ENCODE measurements around the gene NOTO.
A peak's percentile ranks its signal among the peaks of the same experiment; 100 is the strongest.

The NOTO gene

DNA sequence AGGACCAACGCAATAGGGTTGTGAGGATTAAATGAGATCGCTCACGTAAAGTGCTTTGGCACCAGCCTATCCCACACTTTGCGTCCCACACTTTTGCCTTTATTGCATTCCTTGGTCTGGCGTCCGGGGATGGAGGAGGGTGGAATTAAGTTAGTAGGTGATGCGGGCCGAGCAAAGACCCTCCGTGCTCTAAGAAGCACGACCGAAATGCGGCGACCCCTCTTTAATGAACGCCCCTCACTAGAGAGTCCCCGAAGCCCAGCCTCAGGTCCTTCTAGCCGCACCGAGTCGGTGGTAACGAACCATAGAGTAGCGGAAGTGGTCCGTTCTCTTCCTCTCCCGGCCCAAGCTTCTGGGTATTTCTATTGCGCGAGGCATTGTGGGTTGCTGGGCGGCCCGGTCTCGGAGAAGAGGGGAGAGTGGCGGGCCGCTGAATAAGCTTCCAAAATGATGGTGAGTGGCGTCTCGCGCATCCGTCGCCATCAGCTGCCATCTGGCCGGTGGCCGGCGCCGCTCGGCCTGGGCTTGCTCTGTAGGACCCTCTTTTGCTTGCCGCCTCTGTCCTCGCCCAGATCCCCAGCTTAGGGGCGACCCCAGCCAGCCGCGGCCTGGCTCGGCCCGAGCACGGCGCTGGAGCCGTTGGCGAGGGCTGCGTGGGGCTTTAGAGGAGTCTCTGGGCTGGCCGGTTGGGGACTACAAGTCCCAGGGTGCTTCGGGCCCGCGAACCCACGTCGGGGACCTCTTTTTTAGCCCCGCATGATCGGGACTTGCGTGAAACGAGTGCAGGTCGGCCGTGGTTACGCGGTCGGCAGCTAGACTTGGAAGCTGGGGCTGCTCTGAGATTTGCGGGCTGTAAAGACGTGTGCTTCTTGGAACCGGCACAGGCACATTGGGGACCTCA, 31.8 kb downstream of the NOTO start, which contains the start of gene CCT7:
TSS of gene CCT7 (plus strand) at position 377 of the 901 bp plus-strand sequence. CDS start at position 448, 71 bp downstream.
- peak; percentile 80 to 82 for DNase-seq (ENCODE audit: low read depth in 2 of 2)

GRCh38 chr2:73235315-73236028, 33.1 kb downstream of the NOTO start:
- no peak for DNase-seq (ENCODE audit: low read depth in 2 of 2)

DNA sequence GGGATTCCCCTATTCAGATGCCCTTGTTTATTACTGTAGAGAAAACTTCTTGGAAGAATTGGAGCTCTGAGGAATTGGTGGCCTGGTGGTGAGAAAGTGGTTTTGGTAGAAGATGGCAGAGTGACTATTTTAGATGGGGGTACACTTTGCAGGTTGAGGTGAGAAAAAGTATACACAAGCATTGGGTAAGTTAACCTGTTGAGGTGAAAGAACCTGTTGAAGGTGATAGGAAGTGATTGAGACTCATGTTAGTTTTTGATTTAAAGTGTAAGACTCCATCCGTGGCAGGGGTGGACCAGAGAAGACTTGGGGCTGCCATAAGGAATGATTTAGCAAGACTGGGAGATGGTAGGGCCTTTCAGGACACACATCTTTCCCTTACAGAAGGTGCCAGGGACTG, 34.8 kb downstream of the NOTO start:
- no peak for DNase-seq (ENCODE audit: low read depth in 2 of 2)

DNA sequence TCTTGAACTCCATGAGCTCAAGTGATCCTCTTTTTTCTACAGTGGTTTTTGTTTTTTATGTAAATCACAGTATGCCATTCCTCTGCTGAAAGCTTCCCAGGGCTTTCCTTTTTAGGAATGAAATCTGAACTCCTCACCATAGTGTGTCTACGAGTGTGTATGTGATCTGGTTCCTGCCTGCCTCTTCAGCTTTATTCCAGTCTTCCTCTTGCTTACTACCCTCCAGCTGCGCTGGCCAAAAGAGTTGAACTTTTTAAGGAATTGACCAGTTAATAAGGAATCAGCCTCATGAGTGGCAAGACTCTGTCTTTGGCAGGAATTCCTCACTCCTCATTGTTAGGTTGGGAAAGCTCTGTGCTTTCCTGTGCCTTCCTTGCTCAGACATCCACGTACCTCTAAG, 35.8 kb downstream of the NOTO start:
- DNase-seq (ENCODE audit: low read depth in 2 of 2): no peak

DNA sequence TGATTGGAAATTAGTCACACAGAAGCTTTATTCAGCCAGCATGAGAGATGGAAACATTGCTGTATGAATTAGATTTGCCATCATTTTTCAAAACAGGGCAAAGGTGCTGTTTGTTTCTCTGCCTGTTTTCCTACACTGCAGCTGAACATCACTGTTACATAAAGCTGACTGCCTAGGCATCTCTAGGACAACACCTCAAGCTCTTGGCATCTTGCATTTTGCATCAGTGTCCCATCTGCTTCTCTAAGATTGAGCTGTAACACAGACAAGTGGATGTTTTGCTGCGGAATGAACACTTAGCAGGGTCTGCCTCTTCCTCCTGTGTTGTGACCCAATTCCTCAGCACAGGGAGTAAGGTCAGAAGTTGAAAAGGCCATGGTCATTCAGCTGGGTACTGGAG, 36.6 kb downstream of the NOTO start:
- no peak for DNase-seq (ENCODE audit: low read depth in 2 of 2)

- peak in 1 of 2 experiments; percentile 14 for DNase-seq (ENCODE audit: low read depth in 2 of 2)
Observed at GRCh38 chr2:73239776-73240175, 37.4 kb downstream of the NOTO start.

DNA sequence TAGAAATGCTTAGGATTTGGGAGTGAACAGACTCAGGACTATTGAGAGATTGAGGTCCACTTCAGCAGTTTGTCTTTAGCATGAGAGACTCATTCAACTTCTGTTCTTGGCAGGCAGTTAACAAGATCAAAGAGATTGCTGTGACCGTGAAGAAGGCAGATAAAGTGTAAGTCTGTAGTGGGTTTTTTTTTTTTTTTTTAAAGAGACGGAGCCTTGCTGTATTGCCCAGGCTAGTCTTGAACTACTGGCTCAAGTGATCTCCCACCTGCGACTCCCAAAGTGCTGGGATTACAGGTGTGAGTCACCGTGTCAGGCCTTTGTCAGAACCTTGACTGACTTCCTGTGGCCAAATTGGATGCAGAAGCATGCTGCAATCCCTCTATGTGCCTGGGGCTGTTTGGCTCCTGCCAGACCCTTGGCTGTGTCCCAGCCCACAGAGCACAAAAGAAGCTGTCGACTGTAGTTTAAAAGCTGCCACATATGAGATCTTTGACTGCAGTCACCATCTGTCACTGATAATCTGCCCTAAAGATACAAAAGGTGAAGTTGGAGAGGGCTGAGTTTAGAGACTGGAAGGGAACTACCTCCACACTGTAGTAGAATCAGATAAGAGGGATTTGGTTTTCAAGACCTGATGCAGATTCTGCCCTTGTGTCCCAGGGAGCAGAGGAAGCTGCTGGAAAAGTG, 41.7 kb downstream of the NOTO start:
- no peak for DNase-seq (ENCODE audit: low read depth in 2 of 2)

DNA sequence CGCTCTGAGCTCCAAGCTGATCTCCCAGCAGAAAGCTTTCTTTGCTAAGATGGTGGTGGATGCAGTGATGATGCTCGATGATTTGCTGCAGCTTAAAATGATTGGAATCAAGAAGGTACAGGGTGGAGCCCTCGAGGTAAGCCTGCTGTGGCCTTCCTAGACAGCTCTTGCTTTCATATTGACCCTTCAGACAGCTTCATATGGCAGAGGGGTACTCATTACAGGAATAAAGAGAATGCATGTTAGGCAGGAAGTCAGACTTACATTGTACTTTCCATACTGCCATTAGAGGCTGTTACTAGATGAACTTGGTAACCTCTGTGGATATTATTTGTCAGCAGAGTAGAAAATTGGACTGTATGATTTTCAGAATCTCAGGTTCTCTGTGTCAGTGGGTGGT, 42.2 kb downstream of the NOTO start:
- DNase-seq (ENCODE audit: low read depth in 2 of 2): no peak

GRCh38 chr2:73246850-73247249, 44.5 kb downstream of the NOTO start:
- DNase-seq (ENCODE audit: low read depth in 2 of 2): no peak

DNA sequence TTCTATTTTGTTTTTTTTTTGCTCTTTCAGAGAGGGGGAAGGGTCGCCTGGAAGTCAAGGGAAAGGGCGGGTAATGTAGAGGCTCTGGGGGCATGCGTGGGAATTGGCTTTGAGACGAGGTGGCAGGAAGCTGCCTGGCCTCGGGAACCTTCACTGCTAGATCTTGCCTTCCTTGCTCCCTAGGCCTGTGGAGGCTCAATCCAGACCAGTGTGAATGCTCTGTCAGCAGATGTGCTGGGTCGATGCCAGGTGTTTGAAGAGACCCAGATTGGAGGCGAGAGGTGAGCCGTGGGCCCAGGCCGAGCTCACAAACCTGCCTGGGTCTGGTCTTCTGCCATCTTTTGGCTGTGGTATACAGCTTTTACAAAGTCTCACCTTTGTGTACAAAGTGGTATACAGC, 47.3 kb downstream of the NOTO start:
- no peak for DNase-seq (ENCODE audit: low read depth in 2 of 2)

- DNase-seq (ENCODE audit: low read depth in 2 of 2): no peak
Observed at GRCh38 chr2:73250872-73251846, 48.8 kb downstream of the NOTO start.

GRCh38 chr2:73252238-73253027, 50.1 kb downstream of the NOTO start:
- no peak for DNase-seq (ENCODE audit: low read depth in 2 of 2)

GRCh38 chr2:73253400-73253799, 51.0 kb downstream of the NOTO start:
- DNase-seq (ENCODE audit: low read depth in 2 of 2): no peak

DNA sequence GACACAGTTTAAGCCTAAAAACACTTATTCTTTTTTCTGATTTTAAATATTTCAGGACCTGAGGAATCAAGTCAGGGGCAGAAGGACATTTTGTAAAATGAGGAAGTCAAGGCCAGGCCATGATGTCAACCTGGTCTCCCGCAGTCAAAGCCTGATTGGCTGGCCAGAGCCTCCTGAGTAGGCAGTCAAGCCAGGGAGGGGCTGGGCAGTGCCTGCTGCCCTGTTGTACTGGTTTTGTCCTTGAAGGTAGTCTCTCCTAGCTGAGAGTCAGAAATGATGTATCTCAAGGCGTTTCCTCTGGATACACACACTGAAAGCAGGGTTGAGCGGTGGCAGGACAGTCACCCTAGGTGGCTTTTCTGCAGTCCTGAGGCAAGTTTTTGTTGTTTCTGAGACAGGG, 51.5 kb downstream of the NOTO start:
- no peak for DNase-seq (ENCODE audit: low read depth in 2 of 2)

DNA sequence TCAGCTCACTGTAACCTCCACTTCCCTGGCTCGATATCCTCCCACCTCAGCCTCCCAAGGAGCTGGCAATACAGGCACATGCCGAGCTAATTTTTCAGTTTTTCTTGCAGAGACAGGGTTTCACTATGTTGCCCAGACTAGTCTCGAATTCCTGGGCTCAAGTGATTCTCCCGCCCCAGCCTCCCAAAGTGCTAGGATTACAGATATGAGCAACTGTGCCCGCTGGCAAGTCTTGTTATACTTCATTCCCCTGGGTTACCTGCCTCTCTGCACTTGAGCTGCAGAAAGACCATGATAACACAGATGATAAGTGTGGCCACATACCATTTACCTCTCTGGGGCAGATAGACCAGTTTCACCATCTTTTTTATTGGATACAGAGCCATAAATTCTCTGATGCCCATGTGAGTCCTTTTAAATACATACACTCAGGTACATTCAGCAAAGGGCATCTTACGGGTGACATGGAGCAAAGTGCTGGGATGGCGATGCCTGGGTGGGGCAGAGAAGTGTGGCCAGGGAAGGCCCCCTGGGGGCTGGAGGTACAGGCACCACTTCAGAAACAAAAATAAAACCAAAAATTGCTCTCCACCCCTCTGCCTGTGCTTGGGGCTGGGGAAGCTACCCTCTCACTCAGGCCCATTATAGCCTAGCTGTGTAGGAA, 52.1 kb downstream of the NOTO start:
- DNase-seq (ENCODE audit: low read depth in 2 of 2): no peak

DNA sequence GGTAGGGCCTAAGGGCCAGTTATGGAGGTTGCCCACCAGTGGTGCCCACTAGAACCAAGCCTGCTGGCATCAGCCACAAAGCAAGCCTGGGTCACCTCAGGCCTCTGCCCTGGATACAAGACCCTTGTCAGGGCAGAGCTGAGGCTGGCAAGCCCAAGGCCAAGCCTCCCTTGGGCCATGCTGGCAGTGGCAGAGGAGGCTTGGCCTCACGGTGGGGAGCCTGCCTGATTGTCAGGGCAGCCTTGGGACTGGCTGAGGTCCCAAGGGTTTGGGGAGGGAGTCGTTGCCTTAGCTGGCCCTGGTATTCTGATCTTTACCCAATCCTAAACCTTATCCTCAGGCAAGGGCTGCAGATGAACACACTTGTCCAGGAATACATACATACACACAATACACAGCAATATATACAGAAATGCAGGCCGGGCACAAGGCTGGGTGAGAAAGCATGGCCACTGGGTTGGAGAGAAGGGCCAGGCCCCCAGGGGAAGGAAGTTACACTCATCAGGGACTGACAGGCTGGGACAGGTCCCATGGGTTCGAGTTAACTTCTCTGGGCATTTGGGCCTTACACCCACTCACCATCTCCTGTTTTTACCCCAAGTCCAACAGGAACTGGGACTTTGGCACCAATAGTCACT, 52.8 kb downstream of the NOTO start:
- DNase-seq (ENCODE audit: low read depth in 2 of 2): no peak

- DNase-seq (ENCODE audit: low read depth in 2 of 2): no peak
Observed at GRCh38 chr2:73255907-73256617, 53.7 kb downstream of the NOTO start.

DNA sequence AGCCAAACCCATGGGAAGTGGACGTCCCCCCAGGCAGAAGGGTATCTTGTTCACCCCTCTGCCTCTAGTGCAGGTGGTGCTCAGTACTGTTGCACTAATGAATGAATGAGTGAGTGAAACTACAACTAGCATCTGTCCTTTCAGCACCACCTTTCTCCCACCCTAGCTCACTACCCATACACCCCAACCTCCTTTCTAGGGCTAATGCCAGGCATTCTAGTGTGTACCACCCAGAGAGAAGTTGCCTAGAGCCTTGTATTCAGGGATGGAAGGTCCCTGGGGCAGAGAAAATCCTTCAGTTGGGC, 54.2 kb downstream of the NOTO start:
- DNase-seq (ENCODE audit: low read depth in 2 of 2): no peak

- DNase-seq (ENCODE audit: low read depth in 2 of 2): no peak
Observed at GRCh38 chr2:73257021-73257420, 54.6 kb downstream of the NOTO start.

All from fibroblast of skin of left quadriceps (primary cell).